HG02970 (cell line): ENCODE results near the gene GNPNAT1.
"Not testable (repeated sequence)": the region's sequence is repeated elsewhere in the genome, so short reads cannot be mapped to it uniquely, and the experiment has no call there.

ENCODE experiments used
- ATAC-seq: cut with Tn5 transposase; IDR thresholded peaks from one replicate; pipeline ENCODE4 v1.9.1; 2021; ENCODE audit warnings: mild to moderate bottlenecking, moderate library complexity, moderate number of reproducible peaks; ENCODE audit not compliant: unreplicated experiment, low FRiP score

Gene GNPNAT1

GRCh38 chr14:52790011-52790755, 1.2 kb downstream of the GNPNAT1 start:
- no peak for ATAC-seq

DNA sequence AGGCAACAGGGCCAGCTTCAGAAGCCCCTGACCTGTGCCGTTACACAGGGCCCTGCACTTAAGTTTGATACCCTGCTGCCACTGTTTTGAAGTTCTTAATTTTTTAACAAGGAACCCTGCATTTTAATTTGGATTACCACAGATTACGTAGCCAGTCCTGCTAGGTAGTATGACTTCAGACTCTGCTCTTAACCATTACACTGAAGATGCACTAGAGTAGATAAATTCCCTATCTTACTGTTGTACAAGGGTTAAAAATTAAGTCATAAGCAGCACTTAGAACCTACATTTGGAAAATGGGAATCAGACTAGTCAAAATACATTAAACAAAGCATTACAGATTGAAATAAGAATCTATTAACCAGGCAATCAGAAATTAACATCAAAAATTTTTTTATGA, 2.3 kb downstream of the GNPNAT1 start:
- no peak for ATAC-seq

DNA sequence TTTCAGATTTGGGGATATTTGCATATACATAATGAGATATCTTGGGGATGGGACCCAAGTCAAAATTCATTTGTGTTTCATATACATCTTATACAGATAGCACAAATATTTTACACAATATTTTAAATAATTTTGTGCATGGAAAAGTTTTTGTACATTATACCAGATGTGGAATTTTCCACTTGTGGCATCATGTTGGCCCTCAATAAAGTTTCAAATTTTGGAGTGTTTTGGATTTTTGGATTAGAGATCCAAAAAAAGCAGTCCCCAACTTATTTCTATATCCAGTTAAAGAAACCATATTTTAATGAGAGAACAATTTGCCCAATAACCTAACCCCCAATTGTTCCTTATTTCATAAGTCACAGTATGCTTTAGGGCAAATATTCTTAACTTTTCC, 4.5 kb downstream of the GNPNAT1 start:
- ATAC-seq, result no peak

- ATAC-seq, result no peak
These were observed 8.2 kb downstream of the GNPNAT1 start for GRCh38 chr14:52783206-52783605.

DNA sequence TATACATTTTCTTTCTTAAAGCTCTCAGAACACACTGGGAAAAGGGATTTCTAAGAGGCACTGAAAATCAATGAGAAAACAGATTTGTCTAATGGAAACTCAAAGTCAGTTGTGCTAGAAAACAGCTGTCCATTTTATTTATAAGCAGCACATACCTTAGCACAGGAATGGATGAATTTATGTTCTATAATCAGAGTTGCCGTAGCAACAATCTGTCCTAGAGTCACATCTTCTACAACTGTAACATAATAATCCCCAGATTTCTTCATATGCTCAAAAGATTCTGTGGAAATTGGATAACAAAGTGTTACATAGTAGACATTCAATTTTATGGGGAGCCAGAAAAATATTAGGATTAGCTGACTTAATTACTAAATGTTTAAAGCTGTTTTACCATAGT, 9.8 kb downstream of the GNPNAT1 start:
- ATAC-seq, result no peak

DNA sequence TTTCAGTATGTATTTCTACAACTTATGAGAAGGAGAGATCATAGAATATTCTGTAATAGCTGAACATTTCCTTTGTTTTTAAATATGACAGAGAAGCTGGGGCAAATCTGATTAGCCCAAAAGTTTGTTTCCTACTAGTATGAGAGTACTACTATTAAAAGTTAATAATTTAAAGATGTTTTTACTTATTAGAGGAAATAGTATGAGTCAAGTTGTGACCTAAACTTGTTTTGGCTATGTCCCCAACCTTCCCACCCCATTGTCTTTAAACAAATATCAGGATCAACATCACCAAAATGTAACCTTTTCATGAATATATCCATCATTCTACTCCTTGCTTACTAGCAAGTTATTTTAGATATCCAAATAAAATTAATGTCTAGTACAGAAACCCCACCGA, 10.5 kb downstream of the GNPNAT1 start:
- no peak for ATAC-seq

- no peak for ATAC-seq
These were observed 12.7 kb downstream of the GNPNAT1 start for GRCh38 chr14:52778702-52779101.

- ATAC-seq, result no peak
These were observed 14.6 kb downstream of the GNPNAT1 start for GRCh38 chr14:52776816-52777215.

- ATAC-seq, result no peak
These were observed 21.5 kb downstream of the GNPNAT1 start for GRCh38 chr14:52769887-52770286.

DNA sequence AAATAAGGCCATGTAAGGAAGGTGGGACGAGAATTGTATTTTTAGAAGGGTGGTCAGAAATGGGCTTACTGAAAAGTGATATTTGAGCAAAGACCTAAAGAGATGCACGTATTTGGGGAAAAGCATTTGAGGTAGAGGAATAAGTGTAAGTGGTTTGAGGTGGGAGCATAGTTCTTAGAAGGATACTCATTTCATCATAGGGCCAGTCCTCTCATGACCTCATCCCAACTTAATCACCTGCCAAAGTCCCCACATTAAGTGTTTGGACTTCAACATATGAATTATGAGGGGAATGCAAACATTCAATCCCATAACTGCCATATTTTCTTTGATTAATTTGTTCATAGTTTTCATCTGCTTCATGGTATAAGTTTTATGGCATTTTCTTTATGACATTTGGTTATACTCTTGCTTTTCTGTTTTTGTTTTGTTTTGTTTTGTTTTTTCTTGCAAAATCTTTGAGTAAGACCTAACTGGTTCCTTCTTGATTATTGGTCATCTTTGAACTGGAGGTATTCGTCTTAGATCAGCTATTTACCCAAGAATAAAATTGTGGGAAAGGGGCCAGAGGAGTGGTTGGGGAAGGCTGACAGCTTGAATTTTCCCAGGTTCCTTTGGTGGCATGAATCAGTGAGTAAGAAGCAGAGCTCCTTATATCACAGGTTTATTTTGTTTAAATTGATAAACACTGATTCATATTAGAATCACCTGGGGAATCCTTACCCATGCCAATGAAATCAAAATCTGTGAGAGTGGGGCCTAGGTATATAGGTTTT, 24.2 kb downstream of the GNPNAT1 start:
- ATAC-seq, result no peak

DNA sequence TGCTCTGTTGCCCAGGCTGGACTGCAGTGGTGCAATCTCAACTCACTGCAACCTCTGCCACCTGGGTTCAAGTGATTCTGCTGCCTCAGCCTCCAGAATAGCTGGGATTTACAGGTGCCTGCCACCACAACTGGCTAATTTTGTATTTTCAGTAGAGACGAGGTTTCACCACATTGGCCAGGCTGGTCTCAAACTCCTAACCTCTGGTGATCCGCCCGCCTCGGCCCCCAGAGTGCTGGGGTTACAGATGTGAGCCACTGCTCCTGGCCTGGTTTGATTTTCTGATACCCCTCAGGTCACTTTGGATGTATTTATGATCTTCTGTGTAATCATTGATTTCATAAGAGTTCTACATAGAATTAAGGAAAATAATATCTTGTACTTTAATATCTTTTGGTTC, 28.5 kb downstream of the GNPNAT1 start:
- not testable (repeated sequence) for ATAC-seq

GRCh38 chr14:52759145-52759544, 32.3 kb downstream of the GNPNAT1 start:
- ATAC-seq, result no peak

- no peak for ATAC-seq
These were observed 35.6 kb downstream of the GNPNAT1 start for GRCh38 chr14:52755607-52756316.

DNA sequence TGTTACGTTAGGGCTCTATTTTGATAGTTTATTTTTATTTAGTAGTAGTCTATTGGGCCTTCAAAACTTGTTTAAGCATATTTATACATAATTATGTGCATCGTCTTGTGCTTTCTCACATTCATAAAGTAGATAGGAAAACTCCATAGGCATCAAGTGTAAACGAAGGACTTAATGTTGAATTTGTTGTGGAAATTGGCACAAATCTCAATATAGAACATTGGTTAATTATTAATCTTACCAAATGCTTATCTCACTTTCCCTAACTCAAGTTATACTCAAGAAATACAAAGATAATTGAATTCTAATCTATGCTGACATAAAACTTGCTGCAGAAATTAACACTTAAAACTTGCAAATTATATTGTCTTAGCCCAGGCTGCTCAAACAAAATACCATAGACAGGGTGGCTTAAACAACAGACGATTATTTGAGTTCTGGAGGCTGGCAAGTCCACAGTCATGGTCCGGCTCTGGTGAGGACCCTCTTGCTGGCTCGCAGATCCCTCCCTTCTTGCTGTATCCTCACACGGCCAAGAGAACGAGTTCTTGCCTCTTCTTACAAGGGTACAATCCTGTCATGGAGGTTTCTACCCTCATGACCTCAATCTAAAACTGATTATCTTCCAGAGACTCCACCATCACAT, 42.6 kb downstream of the GNPNAT1 start:
- no peak for ATAC-seq

DNA sequence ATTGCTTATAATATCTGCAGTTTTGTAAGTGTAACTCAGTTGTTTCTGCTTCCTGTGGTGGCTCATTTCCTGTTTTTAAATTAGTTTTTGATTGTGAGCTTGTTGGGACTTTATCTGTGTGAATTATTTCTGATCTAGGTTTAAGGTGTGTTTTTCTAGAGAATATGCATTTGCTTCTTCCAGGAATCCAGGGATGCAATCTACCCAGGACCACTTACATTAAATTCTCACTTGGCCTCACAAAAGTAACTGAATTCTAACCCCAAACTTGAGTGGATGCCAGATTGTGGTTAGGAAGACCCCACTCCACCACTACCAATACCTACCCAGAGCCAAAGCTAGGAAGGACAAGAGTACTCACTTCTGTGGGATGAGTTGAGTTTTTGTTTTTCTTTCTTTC, 49.5 kb downstream of the GNPNAT1 start:
- no peak for ATAC-seq

GRCh38 chr14:52740751-52741150, 50.7 kb downstream of the GNPNAT1 start:
- no peak for ATAC-seq

- ATAC-seq, result no peak
These were observed 53.0 kb downstream of the GNPNAT1 start for GRCh38 chr14:52738409-52738808.

DNA sequence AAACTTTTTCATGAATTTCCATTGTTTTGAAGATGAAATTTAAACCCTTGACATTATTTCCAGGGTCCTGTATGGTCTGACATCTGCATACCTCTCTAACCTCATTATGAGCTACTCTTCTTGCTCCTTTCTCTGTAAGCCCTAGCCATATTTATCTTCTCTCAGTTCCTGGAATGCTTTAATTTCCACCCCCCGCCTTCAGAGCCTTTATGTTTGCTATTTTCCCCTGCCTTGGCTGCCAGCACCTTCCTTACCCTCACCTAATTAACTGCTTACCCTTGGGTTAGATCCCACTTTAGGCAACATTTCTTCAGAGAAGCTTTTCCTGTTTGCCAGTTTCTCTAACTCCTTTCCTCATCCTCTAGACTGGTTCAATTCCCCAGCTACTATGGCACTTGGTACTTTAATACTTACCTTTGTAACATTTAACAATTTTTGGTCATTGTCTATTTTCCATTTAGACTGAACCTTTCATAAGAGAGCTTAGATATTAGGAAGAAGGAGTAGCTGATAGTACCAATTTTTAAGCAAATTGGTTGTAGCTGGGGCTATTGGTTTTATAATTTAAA, 55.4 kb downstream of the GNPNAT1 start:
- ATAC-seq, result no peak

- no peak for ATAC-seq
These were observed 57.6 kb downstream of the GNPNAT1 start for GRCh38 chr14:52733824-52734223.

DNA sequence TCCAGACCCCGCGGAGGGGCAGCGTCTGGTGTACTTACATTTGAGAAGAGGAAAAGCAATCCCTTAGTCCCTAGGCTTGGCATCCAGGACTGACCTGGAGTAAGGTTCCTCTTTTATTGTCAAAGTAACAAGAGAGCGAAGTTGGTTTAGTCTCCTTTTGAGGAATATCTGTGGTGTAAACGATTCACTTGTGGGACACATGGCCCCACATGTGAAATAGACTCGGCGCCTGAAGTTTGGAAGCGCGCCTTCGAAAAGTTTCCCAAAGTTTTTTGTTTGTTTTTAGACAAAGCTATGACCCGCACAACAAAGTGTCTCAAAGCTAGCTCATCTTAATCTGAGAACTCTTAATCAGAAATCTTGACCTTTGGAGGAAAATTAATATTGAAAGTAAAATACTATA, 60.7 kb downstream of the GNPNAT1 start:
- no peak for ATAC-seq
